HG02642 (cell line): ENCODE data around the gene RBM33.

ENCODE experiments used
- ATAC-seq: cut with Tn5 transposase; IDR thresholded peaks from one replicate; pipeline ENCODE4 v1.9.1; 2021; ENCODE audit warnings: mild to moderate bottlenecking; ENCODE audit not compliant: unreplicated experiment, poor library complexity

The RBM33 gene

DNA sequence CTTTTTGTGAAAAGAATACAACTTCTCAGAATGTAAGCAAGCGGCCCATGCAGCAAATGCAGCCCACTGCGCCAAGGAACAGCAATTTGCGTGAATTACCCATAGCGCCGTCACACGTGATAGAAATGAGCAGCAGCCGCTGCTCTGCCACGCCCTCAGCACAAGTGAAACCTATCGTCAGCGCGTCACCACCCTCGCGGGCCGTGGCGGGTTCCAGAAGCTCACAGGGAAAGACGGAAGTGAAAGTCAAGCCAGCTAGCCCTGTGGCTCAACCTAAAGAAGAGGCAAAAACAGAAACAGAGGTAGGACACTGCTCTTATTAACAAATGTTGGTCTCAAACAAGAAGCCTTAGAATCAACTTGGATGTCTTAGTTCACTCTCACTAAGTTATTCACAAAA lies 97.3 kb downstream of the RBM33 start:
- no peak for ATAC-seq

DNA sequence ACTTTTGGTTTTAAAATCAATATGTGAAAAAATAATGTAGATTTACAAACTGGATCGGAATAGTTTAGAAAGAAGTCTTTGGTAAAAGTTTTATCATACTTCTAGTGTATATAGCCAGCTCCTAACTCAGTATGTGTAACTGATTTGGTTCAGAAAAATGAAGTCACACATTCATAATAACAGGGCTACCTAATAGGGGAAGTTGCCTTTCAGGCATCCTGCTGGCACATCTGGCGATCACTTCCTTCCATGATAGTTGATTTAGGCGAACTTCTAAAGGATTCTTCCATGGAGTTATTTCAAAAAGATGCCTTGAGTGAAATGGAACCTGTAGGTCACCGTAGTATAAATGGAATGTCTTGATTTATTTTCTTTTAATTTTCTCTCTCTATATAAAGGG lies 98.7 kb downstream of the RBM33 start:
- no peak for ATAC-seq

DNA sequence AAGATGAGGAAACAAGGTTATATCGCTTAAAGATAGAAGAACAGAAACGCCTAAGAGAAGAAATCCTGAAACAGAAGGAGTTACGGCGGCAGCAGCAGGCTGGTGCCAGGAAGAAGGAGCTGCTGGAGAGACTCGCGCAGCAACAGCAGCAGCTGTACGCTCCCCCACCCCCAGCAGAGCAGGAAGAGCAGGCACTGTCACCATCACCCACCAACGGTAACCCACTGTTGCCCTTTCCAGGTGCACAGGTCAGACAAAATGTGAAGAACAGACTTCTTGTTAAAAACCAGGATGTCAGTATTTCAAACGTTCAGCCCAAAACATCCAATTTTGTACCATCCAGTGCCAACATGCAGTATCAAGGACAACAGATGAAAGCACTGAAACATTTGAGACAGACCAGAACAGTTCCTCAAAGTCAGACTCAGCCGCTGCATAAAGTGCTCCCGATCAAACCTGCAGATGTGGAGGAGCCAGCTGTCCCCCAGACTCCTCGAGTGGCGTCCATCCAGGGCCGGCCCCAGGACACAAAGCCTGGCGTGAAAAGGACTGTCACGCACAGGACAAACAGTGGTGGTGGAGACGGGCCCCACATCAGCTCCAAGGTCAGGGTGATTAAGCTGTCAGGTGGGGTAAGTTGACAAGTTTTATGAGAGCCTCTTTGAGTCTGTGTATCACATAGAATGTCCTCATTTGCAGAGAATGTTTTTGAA lies 100.7 kb downstream of the RBM33 start:
- ATAC-seq = no peak

DNA sequence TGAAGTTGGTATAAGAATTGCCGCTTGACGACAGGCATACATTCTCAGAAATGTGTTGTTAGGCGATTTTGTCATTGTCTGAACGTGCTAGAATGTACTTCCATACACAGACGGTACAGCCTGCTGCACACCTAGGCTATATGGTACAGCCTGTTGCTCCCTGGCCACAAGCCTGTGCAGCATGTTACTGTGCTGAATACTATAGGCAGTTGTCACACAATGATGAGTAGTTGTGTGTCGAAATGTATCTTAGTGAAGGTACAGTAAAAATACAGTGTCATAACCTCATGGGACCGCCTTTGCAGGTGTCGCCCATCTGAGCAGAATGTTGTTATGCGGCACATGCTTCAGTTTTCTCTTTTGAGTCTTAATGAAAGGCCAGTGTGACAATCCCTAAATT lies 101.3 kb downstream of the RBM33 start:
- peak; percentile 22 for ATAC-seq

DNA sequence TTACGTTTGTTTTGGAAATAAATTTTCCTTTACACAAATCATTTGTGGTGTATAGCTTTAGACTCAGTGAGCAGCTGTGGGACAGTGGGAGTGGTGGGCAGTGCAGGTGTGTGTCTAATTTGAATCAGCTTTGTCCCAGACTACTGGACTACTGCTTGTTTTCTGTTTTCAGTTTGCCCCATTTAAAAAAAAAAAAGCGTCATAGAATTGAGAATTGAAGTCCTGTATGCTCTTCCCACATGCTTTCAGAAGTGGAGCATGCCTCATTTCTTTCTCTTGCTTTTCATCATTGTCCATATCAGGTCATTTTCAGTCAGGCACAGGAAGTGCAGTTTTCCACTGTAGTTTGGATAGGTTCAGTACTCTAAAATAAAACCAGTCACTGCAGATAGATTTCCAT lies 101.7 kb downstream of the RBM33 start:
- peak; percentile 81 for ATAC-seq

DNA sequence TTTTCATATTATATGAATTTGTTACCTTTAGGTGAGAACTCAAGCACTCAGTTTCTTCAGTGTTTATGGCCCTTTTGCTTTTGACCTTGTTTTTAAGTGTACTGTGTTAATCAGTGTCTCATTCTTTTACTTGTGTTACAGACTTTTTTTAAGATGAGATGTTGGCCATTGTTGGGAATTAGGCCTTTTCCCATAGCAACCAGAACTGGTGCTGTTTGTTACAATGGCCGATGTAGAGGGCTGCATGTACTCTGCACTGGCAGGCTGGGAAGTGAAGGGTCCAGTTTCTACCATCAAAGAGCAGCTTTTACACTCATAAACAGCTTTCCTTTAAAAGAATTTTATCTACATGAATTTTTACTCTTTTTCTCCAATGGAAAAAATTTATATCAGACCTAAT lies 102.7 kb downstream of the RBM33 start:
- ATAC-seq = no peak

DNA sequence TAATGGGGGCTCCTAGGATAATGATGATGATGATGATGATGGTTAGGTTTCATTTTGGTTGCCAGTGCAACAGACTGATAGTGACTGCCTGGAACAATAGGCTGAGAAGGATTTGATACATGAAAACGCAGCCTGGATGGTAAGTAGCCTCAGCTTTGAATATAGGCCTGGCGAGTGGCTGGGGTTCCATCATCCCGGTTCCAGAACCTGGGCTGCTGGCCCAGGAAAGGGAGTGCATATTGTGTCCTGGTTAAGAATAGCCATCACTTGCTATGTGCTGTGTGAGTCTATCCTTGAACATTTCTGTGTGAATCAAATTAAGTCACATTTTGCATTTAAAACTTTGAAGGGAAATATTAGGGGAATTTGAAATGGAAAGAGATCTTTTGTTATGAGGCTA lies 105.1 kb downstream of the RBM33 start:
- no peak for ATAC-seq

DNA sequence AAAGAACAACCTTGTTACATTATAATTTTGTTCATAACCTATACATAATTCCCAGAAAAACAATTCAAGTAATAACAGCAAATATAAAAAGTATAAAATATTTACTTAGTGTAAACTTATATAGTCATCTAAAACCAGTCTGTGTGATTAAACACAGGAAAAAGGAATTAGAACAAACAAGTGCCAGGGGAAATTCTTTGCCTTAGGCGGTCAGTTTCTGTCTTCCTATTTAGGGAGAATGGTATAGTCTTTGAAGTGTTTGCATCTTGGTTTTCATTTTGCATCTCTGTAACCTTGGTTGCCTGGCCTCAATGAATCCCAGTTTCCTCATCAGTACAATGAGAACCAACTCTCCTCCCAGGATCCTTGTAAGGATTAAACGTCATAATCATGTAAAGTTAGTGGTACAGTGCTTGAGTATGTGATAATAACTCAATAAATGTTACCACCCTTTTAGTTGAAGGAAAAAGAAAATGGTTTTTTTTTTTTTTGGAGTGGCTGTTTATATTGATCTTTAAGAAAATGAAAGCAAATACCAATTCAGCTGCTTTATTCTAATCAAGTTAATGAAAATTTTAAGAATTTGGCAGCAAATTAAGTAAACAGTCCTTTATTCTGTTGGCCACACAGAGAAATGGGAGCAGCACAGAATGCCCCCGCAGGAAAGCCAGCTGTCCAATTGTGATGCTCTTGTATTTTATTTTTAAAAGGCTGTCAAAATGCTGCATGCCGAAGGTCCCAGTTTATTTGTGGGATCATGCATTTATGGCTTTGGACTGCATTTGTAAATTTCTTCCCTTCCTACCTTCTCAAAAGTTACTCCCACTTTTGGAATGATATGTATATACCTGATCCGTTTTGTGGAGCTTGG lies 106.0 kb downstream of the RBM33 start:
- no peak for ATAC-seq

DNA sequence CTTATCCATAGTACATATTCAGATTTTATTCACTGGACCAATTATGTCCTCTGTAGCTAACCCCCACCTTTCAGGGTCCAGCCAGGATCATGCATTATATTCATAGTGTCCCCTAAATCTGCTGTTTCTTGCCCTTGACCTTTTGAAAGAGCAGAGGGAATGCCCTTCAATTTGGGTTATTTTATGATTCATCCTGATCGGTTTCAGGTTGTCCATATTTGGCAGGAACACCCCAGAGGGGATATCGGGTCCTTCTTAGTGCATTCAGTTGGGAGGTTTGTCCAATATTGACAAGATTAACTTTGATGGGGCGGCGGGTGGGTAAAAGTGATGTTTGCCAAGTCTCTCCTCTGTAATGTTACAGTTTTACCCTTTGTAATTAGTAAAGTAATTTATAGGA lies 106.9 kb downstream of the RBM33 start:
- ATAC-seq = no peak

DNA sequence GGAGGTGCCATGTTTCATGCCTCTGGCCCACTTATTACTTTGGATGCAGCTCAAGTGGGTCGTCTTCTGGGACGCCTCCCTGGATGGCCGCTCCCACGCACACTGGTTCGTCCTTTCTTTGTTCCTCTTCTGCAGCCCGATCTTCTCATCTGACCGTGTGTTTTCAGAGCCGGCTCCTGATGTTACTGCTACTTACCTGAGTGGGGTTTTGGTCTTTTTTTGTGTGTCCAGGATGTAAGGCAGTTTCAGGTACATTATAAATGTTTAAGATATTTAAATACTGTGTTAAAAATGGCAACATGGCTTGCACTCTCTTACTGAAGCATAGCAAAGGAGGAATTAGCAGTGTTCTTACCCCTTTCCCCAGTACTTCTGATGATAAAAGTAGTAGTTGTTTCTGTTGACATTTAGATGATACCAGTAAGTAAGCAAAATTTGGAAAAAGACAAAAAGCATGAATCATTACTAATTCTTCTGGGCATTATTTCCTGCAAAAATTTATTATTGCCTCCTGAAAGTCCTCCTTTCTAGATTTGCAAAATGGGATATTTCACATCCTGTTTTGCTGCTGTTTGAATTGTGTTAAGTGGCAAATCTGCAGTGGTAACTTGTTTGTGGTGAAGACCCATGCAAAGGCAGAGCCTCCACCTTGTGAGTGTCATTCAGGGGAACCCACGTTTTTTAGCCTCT lies 108.4 kb downstream of the RBM33 start:
- ATAC-seq = peak; percentile 66

DNA sequence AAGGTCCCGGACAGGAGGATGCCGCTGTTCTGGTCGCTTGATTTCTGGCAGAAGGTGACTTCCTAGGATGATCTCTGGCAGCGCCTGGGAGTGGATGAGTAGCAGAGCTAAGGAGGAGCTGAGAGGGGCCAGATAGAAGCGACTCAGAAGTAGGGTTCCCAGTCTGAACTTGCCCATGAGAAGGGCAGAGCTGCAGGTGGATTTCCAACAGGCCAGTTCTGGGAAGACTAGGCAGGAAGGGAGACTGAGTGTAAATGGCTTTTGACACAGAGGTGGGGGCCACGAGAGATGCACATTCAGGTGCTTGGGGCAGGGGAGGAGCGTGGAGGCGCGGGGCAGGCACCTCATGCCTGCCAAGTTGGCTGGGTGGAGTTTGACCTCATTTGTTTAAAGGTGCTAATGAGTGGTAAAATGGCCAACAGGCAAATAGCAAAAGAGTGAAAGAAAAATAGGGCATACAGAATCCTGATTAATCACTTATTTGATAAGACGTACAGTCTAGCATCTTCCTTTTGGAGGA lies 109.0 kb downstream of the RBM33 start:
- peak; percentile 14 for ATAC-seq

DNA sequence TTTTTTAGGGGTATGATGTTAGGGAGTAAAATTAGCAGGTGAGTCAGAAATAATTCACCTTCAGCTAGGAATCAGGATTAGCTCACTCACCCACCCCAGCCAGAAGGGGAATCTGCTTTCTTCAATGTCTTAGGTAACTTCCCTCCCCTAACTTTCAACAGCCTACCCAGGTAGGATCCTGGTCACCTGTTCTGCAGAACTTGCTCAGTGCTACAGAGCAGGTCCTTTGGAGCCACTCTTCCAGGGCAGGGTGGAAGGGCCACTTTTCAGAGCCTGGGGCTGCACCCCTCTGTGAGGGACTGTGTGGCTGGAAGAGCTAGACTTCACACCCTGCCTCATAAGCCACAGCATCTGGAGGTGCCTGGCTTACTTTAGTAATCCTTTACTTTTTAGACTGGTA lies 109.7 kb downstream of the RBM33 start:
- no peak for ATAC-seq

DNA sequence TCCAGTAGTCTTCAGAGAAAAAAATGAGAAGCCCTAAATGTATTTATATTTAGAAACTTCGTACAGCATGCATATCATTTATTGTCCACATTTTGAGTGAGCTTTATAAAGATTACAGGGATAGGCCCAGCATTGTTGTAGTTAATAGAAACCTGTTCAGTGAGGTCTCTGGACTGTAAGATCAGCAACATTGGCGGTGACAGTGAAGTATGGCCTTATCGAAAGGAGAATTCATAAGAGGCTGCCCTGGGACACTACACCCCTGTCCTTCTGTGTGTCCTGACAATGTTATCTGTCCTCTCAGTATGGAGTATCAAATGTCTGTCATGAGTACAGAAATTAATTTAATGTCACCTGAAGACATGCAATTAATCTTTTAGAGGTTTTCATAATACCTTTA lies 110.6 kb downstream of the RBM33 start:
- ATAC-seq = no peak

DNA sequence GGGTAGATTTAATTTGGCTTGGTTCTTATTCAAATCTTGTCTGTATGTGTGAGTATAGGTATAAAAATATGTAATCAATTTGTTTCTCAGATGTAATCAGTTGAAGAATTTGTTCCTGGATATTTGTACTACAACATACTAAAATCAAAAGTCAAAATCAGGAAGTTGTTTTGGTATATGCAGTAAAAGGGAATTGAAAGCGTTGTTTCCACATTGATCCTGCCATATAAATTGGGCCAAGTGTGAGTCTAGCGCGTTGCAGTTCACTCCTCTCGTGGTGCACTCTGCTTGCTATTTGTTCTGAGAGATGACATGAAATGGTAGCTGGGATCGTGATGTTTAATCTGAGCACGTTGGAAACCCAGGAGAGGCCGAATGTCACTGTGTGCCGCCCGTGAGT lies 111.9 kb downstream of the RBM33 start:
- ATAC-seq = no peak

DNA sequence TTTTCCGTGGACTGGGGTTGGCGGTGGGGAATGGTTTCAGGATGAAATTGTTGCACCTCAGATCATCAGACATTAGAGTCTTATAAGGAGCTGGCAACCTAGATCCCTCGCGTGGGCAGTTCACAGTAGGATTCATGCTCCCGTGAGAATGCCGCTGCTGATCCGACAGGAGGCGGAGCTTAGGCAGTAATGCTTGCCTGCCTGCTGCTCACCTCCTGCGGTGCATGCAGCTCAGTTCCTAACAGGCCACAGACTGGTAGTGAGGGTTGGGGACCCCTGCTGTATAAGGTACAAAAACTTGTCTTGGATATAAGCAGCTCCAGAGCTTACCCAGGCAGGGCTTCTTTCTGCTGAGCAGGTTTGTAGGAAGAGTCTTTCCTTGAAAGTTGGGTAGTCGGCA lies 113.9 kb downstream of the RBM33 start:
- ATAC-seq = no peak

DNA sequence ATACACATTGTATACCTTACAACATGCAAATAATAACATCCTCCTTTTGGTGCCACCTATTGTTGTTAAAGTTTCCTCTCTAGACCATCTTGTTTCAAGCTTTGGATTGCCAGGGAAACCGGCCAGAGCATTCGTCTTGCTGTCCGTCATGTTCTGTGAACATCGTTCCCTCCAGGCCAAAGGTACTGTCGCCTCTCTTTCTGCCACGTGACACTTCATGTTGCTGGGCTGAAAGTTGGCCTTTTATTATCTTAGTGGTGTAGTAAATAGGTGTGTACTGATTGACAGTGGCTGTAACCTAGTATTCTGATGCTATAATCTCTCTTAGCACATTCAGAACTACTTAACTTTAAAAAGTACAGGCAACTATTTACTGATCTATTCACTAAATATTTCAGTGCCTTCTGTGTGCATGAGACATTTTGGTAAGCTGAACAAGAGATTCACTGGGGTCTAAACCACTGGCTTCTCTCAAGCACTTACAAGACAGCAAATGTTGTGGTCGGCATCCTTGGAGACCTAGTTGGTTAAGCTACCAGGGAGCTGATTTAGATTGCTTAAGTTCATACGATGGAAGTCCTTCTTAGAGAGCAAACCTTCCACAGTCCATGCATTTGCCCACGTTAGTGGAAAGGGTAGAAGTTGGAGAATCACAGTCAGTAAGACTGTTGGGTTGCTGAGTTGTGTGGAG lies 115.4 kb downstream of the RBM33 start:
- no peak for ATAC-seq

DNA sequence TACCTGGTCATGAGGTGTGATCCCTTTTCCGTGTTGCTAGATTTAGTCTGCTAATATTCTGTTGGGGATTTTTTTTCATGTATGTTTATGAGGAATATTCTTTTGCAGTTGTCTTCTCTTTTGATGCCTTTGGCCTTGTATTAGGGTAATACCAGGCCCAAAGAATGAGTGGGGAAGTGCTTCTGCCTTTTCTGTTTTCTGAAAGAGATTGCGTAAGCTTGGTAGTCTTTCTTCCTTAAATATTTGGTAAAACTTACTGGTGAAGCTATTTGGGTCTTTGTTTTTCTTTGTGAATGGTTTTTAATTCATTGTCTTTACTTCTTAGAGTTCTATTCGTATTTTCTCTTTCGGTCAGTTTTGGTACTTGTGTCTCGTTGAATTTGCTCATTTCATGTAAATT lies 116.7 kb downstream of the RBM33 start:
- no peak for ATAC-seq

DNA sequence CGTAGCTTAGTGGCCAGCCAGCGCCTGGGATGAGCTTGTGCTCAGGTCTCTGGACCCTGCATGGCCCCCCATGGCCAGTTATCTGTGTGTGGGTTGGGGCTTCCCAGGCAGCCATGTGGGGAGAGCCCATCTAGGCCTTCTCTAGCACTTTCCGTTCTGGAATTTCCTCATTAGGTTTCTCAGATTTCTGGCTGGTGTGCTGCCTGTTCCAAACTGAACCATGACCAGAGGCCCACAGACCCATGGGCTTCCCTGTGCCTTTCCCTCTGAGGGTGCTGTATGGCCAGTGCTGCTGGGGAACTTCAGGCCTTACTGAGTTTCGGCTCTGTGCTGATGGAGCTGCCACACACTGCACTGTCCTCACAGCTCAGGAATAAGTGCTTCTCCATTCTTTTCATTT lies 117.6 kb downstream of the RBM33 start:
- no peak for ATAC-seq

DNA sequence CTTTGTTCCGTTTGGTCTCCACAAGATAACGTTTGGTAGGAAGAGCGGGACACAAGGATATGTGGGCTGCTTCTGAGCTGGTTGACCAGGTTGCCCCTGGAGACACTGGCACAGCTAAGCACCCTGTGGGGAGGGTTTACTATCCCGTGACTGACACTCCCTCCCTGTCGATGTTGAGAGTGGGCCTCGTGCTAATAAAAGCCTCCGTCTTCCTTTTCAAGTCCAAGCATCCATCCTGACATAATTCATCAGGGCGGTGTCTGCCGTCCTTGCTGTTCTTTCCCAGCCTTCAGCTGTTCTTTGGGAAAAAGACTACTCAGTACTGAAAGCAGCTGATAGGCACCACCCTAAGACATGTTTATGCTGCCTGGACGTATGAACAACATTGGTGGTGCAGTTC lies 118.2 kb downstream of the RBM33 start:
- no peak for ATAC-seq

DNA sequence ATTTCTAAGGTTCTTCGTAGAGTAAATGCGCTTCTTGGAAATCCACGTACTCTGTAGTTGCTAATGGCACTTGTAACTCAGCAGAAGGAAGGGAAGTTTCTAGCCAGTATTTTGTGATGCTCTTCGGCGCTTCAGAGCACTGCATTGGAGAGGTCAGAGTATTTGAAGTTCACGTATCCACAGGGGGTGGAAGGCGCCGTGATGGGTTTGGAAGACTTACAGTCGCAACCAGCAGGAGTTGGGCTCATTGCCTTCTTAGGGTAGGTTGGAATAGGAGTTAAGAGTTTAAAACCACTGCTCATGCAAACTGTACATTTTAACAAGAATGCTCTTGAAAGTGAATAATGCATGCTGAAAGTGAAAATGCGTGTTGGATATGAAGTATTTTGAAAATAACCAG lies 118.7 kb downstream of the RBM33 start:
- ATAC-seq = no peak
